HEK293 (cell line): ENCODE measurements around the gene SPANXD.

Source experiments
- ZBTB44 ChIP-seq: fragments of 450-650 bp; IDR thresholded peaks from 2 replicates; pipeline ENCODE4 v1.5.1; 2018; ENCODE audit warnings: missing biosample characterization, mild to moderate bottlenecking, missing genetic modification characterization
- ZBTB7A ChIP-seq: fragments of 450-650 bp; formaldehyde crosslinking; IDR thresholded peaks from 2 replicates; pipeline ENCODE4 v1.5.1; 2016; ENCODE audit warnings: low read depth, missing biosample characterization, missing genetic modification characterization
- ZNF148 ChIP-seq: fragments of 450-650 bp; formaldehyde crosslinking; IDR thresholded peaks from 2 replicates; pipeline ENCODE4 v1.5.0; 2017; ENCODE audit warnings: missing biosample characterization, missing genetic modification characterization, borderline replicate concordance
- ZNF202 ChIP-seq: fragments of 450-650 bp; formaldehyde crosslinking; IDR thresholded peaks from 2 replicates; pipeline ENCODE4 v1.5.1; 2016; ENCODE audit warnings: missing biosample characterization, missing genetic modification characterization, borderline replicate concordance
- ZNF629 ChIP-seq: fragments of 450-650 bp; formaldehyde crosslinking; IDR thresholded peaks from 2 replicates; pipeline ENCODE4 v1.5.1; 2017; ENCODE audit warnings: missing biosample characterization, missing genetic modification characterization
- TF ChIP-seq, protein P1 (sequence below): fragments of 450-650 bp; formaldehyde crosslinking; IDR thresholded peaks from 2 replicates; pipeline ENCODE4 v1.5.1; 2016; ENCODE audit warnings: missing biosample characterization, missing genetic modification characterization
- TF ChIP-seq, protein P2 (sequence below): fragments of 450-650 bp; formaldehyde crosslinking; IDR thresholded peaks from 2 replicates; pipeline ENCODE4 v1.5.1; 2016; ENCODE audit warnings: missing biosample characterization, missing genetic modification characterization
- TF ChIP-seq, protein P3 (sequence below): fragments of 450-650 bp; formaldehyde crosslinking; IDR thresholded peaks from 2 replicates; pipeline ENCODE4 v1.5.1; 2016; ENCODE audit warnings: missing biosample characterization, missing genetic modification characterization

- no peak for TF ChIP-seq ZNF202 (tag by site-specific recombination)
- no peak for TF ChIP-seq ZNF148 (tag by site-specific recombination)
- TF ChIP-seq, protein P1, sequence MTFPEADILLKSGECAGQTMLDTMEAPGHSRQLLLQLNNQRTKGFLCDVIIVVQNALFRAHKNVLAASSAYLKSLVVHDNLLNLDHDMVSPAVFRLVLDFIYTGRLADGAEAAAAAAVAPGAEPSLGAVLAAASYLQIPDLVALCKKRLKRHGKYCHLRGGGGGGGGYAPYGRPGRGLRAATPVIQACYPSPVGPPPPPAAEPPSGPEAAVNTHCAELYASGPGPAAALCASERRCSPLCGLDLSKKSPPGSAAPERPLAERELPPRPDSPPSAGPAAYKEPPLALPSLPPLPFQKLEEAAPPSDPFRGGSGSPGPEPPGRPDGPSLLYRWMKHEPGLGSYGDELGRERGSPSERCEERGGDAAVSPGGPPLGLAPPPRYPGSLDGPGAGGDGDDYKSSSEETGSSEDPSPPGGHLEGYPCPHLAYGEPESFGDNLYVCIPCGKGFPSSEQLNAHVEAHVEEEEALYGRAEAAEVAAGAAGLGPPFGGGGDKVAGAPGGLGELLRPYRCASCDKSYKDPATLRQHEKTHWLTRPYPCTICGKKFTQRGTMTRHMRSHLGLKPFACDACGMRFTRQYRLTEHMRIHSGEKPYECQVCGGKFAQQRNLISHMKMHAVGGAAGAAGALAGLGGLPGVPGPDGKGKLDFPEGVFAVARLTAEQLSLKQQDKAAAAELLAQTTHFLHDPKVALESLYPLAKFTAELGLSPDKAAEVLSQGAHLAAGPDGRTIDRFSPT (tag by site-specific recombination): no peak
- TF ChIP-seq, protein P2, sequence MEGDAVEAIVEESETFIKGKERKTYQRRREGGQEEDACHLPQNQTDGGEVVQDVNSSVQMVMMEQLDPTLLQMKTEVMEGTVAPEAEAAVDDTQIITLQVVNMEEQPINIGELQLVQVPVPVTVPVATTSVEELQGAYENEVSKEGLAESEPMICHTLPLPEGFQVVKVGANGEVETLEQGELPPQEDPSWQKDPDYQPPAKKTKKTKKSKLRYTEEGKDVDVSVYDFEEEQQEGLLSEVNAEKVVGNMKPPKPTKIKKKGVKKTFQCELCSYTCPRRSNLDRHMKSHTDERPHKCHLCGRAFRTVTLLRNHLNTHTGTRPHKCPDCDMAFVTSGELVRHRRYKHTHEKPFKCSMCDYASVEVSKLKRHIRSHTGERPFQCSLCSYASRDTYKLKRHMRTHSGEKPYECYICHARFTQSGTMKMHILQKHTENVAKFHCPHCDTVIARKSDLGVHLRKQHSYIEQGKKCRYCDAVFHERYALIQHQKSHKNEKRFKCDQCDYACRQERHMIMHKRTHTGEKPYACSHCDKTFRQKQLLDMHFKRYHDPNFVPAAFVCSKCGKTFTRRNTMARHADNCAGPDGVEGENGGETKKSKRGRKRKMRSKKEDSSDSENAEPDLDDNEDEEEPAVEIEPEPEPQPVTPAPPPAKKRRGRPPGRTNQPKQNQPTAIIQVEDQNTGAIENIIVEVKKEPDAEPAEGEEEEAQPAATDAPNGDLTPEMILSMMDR (tag by site-specific recombination): no peak
- TF ChIP-seq ZNF629 (tag by site-specific recombination): no peak
- no peak for TF ChIP-seq ZBTB44
- TF ChIP-seq ZBTB7A (tag by site-specific recombination): no peak
- TF ChIP-seq, protein P3, sequence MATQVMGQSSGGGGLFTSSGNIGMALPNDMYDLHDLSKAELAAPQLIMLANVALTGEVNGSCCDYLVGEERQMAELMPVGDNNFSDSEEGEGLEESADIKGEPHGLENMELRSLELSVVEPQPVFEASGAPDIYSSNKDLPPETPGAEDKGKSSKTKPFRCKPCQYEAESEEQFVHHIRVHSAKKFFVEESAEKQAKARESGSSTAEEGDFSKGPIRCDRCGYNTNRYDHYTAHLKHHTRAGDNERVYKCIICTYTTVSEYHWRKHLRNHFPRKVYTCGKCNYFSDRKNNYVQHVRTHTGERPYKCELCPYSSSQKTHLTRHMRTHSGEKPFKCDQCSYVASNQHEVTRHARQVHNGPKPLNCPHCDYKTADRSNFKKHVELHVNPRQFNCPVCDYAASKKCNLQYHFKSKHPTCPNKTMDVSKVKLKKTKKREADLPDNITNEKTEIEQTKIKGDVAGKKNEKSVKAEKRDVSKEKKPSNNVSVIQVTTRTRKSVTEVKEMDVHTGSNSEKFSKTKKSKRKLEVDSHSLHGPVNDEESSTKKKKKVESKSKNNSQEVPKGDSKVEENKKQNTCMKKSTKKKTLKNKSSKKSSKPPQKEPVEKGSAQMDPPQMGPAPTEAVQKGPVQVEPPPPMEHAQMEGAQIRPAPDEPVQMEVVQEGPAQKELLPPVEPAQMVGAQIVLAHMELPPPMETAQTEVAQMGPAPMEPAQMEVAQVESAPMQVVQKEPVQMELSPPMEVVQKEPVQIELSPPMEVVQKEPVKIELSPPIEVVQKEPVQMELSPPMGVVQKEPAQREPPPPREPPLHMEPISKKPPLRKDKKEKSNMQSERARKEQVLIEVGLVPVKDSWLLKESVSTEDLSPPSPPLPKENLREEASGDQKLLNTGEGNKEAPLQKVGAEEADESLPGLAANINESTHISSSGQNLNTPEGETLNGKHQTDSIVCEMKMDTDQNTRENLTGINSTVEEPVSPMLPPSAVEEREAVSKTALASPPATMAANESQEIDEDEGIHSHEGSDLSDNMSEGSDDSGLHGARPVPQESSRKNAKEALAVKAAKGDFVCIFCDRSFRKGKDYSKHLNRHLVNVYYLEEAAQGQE (tag by site-specific recombination): no peak
Measured at GRCh38 chrX:141714680-141715079, 16.1 kb upstream of the SPANXD start.
